GM18502 (cell line): ENCODE data around the gene INHBC.
"Not testable (repeated sequence)": the region's sequence is repeated elsewhere in the genome, so short reads cannot be mapped to it uniquely, and the experiment has no call there.

Experiments
- ATAC-seq: cut with Tn5 transposase; IDR thresholded peaks from one replicate; pipeline ENCODE4 v1.9.1; 2021; ENCODE audit warnings: mild to moderate bottlenecking; ENCODE audit not compliant: unreplicated experiment, poor library complexity

The INHBC gene

DNA sequence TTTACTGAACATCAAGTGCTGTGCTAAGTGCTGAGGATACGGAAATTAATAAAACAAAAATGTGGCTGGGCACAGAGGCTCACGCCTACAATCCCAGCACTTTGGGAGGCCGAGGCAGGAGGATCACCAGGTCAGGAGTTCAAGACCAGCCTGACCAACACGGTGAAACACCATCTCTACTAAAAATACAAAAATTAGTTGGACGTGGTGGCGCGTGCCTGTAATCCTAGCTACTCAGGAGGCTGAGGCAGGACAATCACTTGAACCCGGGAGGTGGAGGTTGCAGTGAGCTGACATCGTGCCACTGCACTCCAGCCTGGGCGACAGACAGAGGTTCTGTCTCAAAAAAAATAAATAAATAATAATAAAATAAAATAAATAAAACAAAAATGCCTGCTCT is 7.6 kb upstream of the INHBC start:
- ATAC-seq = not testable (repeated sequence)

DNA sequence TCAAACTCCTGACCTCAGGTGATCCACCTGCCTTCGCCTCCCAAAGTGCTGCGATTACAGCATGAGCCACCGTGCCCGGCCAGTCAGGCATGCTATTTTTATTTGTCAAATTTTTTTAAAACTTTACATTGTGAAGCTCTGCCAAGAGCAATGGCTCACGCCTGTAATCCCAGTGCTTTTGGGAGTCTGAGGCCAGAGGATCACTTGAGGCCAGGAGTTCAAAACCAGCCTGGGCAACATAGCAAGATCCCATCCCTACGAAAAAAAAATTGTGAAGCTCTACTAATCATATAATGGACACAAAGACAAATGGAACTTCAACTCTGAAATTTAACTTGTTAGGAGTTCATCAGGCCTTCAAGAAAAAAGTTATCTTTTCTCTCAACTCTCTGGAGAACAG is 5.6 kb upstream of the INHBC start:
- ATAC-seq = no peak

DNA sequence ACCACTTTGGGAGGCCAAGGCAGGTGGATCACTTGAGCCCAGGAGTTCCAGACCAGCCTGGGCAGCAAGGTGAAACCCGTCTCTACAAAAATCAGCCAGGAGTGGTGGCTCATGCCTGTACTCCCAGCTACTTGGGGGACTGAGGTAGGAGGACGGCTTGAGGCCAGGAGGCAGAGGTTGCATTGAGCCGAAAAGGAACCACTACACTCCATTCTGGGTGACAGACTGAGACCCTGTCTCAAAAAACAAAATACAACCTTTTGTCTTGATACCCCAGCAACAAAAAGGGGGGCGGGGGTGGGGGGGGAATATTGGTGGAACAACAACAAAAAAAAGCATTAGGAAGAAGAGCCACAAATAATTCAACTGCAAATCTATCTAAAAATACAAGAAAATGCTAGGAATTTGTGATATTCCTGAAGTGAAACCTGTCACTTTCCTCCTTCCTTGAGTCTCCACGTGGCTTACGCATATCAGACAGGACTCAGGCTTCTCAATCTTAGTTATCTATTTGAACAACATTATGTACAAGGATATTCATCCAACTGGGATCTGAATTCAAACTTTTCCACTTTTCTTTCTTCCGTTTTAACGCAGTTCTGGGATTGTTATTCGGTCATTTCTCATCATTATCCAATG is 5.0 kb upstream of the INHBC start:
- ATAC-seq = no peak

DNA sequence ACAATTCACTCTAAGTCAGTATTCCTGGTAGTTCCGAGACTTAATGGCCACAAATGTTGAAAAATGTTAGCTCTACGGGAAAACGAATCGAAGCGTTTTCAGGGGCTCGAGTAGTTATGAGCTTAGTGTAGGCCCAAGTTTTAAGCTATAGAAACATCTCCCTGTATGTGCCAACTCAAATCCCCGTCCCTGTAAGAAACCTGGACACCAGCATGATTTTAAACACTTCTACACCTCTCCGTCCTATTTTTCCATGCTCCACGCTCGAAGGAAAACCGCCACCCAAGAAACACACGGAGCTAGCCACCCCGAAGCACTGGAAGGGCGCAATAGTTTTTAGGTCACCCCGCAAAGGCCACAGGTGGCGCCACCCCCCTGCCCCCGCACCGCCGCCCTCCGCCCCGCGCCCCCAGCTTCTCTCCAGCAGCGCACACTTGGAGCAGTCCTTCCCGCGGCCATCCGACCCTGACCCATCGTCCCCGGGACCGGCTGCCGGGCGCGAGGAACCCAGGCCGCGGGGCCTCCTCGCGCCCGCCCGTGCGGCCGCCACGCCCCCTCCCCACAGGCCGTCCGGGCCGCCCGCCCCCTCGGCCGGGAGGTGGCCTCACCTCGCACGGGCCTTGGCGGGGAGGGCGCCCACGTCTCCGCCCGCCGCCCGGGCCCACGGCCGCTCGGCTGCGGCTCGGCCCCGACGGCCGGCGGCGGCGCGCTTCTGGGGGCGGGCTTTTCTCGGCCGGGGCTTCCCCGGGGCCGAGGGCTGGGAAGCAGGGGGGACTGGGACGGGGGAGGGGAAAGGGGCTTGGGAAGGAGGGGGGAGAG is 4.3 kb upstream of the INHBC start:
- ATAC-seq = peak; percentile 71

DNA sequence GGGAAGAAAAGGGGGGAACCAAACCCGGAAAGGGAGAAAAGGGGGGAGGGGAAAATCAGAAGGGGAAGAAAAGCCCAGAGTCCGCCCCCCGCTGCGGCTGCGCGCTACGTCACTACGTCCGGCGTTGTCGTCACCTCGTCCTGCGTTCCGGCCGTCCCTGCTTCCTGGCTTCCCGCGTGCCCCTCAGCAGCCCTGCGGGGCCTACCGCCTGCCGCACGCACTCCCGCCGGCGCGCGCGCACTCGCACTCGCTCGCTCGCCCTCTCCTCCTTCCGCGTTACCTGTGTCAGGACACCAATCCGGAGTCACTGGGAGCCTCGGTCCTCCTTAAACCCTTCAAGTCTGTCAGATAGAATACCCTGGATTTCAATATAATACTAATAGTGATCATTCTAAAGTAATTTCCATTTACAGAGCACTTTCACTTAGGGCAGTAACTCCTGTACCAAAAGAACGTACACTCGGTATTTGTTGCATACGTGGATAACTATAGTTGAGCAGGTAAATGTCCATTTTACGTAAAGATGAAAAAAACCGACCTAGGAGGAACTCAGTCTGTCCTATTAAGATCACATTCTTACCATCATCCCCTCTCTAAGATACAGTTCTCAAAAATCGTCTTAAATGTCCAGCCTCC is 3.5 kb upstream of the INHBC start, which contains the start of gene R3HDM2:
Gene R3HDM2, minus strand, starts transcription at position 113 of the 636 bp plus-strand sequence. CDS start 120,615 bp downstream, outside the sequence.
- peak; percentile 93 for ATAC-seq

DNA sequence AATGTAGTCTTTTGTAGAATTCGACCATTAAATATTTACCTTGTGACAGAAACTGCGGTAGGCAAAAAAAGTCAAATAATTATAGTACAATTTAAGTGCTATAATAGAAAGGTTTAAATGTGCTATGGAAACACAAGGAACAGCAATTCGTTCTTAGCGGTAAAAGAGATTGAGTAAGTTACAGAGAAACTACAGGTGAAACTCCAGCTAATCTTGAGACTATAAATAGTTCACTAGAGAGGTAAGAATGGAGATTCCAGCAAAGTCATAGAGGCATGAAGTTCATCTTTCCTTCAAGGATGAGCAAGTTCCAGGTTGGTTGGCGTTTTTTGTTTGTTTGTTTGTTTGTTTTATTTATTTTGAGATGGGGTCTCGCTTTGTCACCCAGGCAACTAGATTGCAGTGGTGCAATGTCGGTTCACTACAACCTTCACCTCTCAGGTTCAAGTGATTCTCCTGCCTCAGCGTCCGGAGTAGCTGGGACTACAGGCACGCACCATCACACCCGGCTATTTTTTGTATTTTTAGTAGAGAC is 2.9 kb upstream of the INHBC start:
- ATAC-seq = no peak

DNA sequence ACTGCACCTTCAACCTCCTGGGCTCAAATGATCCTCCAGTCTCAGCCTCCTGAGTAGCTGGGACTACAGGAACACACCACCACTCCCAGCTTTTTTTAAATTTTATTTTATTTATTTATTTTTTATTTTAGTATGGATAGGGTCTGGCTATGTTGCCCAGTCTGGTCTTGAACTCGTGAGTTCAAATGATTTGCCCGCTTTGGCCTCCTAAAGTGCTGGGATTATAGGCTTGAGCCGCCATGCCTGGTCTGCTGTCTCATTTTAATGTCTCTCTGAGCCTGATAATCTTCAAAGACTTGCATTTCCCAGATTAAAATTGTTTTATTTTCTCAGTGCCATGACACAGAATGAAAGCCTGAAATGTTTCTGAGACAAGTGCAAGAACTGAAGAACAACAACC is 1.2 kb upstream of the INHBC start:
- ATAC-seq = no peak

DNA sequence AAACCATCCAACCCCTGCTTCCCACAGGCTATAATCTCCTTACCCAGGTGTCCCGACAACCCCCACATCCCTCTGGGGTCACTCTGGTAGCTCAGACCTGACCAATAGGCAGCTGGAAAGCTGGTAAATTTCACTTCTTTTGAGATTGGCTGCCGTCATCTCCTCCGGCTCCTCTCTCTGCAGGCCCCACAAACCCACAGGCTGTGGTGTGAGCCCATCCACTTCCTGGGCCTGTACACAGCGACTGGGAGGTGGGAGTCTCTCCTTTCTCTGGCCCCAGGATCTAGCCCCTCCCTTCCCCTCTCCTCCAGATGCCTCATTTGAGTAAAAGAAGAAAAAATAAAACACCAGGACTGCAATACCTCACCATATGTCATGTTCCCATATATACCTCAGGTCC is 709 bp downstream of the INHBC start:
- no peak for ATAC-seq

DNA sequence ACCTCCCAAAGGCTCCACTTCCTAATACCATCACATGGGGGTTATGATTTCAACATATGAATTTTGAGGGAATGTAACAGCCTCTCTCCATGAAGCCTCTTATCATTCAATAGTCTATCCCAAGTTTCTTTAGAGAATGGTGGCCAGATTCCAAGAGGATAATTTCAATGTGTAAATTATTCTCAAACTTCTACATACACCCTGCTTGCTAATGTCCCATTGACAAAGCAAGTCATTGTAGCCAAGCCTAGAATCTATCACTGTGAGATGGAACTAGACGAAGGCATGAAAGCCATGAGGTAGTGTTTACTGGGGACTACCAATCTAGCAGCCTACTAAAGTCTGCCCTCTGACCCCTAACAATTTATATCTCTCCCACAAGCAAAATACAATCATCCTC is 3.8 kb downstream of the INHBC start:
- ATAC-seq = no peak

DNA sequence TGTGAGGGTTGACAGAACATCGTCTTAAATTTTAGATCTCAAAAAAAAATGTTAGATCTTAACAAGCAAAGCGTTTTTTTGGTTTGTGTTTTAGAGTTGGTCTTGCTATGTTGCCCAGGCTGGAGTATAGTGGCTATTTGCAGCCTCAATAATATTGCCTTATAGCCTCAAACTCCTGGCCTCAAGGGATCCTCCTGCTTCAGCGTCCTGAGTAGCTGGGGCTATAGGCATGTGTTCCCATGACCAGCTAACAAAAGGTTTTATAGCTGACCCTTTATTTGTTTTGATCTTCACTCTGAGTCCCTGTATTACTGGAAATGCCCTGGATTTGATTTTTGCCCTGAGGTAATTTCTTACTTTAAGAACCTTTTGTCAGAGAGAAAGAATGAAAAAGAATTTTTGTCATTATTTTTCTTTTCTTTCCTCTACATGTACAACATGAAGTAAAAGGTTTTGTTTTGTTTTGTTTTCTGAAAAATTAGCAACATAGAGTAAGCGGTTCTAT is 5.2 kb downstream of the INHBC start:
- ATAC-seq = no peak

DNA sequence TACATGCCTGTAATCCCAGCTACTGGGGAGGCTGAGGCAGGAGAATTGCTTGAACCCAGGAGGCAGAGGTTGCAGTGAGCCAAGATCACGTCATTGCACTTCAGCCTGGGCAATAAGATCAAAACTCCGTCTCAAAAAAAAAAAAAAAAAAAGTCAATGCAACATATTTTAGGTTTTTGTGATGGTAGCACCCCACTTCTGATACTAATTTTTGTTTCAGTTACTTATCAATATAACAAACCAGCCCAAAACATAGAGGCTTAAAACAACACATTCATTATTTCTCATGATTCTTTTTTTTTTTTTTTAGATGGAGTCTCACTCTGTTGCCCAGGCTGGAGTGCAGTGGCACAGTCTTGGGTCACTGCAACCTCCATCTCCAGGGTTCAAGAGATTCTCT is 6.8 kb downstream of the INHBC start:
- ATAC-seq = not testable (repeated sequence)

DNA sequence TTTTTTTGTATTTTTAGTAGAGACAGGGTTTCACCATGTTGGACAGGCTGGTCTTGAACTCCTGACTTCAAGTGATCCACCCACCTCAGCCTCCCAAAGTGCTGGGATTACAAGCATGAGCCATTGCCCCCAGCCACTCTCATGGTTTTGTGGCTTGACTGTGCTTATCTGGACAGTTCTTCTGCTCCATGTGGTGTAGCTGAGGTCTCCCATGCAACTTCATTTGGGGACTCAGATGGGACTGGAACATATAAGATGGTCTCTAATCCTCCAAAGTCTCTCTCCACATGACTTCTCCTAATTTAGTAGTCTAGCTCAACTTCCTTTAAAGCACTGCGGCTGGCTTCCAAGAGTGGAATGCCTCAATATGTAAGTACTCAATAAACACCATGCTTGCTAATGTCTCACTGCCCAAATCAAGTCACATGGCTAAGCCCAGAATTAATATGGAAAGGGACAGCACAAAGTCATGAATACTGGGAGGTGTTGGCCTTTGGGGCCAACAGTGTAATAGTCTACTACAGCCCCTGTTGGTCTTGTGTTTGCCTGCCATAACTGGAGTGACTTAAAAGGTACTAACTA is 7.4 kb downstream of the INHBC start:
- ATAC-seq = no peak

DNA sequence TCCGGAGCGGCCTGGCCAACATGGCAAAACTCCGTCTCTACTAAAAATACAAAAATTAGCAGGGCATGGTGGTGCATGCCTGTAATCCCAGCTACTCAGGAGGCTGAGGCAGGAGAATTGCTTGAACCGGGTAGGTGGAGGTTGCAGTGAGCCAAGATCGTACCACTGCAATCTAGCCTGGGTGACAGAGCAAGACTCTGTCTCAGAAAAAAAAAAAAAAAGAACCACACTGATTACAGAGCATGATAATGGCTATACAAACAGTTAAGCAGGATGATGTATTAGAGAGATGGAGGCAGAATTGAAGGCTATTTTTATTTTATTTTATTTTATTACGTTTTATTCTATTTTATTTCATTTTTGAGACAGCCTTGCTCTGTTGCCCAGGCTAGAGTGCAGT is 9.8 kb downstream of the INHBC start:
- not testable (repeated sequence) for ATAC-seq

DNA sequence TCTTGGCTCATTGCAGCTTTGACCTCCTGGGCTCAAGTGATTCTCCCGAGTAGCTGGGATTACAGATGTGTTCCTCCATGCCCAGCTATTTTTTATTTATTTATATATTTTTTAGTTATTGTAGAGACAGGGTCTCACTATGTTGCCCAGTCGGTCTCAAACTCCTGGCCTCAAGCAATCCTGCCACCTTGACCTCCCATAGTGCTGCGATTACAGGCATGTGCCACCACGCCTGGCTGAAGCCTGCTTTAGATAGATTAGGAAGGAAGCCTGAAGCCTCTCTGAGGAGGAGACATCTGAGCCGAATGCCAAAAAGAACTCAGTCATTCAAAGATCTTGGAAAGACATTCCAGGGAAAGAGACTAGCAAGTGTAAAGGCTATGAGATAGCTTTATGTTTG is 10.2 kb downstream of the INHBC start:
- no peak for ATAC-seq

DNA sequence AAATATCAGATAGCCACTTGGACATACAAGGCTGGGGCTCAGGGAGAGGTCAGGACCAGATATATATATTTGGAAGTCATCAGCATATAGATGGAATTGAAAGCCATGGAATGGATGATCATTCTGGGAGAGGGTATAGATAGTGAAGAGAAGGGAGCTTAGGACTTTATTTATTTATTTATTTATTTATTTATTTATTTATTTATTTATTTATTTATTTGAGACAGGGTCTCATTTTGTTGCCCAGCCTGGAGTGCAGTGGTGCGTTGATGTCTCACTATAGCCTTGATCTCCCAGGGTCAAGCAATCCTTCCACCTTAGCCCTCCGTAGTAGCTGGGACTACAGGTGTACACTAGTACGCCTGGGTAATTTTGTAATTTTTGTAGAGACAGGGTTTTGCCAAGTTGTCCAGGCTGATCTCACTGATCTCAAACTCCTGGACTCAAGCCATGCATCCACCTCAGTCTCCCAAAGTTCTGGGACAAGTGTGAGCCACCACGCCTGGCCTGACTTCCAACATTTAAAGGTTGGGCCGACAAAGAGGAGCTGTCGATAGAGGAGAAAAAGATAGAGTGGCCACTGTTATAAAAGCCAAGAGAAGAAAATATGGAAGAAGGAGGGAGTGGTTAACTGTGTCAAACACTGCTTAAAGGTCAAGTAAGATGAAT is 11.8 kb downstream of the INHBC start:
- ATAC-seq = no peak

DNA sequence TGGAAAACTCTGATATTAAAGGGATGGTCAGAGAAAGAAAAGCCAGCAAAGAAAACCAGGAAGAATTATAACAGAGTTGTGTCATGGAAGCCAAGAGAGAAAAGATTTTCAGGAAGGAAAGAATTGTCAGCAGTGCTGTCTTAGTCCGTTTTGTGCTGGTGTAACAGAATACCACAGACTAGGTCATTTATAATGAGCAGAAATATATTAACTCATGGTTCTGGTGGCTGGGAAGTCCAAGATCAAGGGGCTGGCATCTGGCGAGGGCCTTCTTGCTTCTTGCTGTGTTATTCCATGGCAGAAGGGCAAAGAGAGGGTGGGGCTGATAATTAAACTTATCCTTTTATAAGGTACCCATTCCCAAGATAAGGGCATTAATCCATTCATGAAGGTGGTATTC is 14.1 kb downstream of the INHBC start:
- ATAC-seq = no peak

DNA sequence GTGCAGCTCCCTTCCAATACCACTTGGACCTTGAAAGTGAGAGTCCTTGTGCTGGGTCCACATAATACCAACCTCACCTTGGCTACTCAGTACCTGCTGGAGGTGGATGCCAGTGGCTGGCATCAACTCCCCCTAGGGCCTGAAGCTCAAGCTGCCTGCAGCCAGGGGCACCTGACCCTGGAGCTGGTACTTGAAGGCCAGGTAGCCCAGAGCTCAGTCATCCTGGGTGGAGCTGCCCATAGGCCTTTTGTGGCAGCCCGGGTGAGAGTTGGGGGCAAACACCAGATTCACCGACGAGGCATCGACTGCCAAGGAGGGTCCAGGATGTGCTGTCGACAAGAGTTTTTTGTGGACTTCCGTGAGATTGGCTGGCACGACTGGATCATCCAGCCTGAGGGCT is 14.8 kb downstream of the INHBC start:
- ATAC-seq = no peak

DNA sequence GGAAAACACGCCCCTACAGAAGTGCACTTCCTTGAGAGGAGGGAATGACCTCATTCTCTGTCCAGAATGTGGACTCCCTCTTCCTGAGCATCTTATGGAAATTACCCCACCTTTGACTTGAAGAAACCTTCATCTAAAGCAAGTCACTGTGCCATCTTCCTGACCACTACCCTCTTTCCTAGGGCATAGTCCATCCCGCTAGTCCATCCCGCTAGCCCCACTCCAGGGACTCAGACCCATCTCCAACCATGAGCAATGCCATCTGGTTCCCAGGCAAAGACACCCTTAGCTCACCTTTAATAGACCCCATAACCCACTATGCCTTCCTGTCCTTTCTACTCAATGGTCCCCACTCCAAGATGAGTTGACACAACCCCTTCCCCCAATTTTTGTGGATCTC is 15.5 kb downstream of the INHBC start:
- ATAC-seq = no peak

DNA sequence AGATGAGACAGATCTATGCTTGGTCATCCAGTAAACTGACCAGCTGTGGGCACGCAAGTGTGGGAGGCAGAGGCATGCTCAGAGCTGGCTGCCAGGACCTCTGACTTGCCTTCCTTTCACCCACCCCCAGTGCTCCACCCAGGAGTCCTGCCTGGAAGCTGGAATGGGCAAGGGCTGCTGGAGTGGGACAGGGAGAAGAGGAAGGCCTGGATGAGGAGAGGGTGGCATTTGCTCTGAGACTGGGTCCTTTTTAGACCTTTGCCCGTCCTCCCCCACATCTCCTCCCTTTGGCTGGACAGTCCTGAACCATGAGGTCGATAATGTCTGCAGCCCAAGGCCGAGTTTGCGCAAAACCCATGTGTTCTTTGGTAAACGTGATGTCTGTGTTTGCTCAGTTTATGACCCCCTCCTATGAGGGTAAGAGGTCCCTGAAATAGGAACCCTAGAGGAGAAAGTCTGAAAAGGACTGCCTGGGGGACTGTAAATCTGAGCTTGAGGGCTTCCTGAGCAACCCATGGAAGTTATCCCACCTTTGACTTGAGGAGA is 16.7 kb downstream of the INHBC start:
- ATAC-seq = no peak
